Thyroid gland (tissue), 4 donors: ENCODE data around the gene DNAJC1. TPM values are rescaled to one million over a fixed set of nuclear protein-coding genes. Genes with fewer than 3 reads are reported as not detected.

Source experiments
- DNase-seq, 2 donors: peaks; one replicate each; pipeline ENCODE4 v3.0.0-alpha.2; 2019
- H3K27ac ChIP-seq, 3 donors: fragments of 200-600 bp; sonication (generic); 1 replicate in 2 of 3; 2 replicates in 1 of 3; pipeline ENCODE4 v1.5.1; 2016 to 2019; ENCODE audit warnings: mild to moderate bottlenecking in 1 of 3, moderate library complexity in 1 of 3
- H3K27me3 ChIP-seq: fragments of 200-600 bp; sonication (generic); one replicate; pipeline ENCODE4 v1.5.1; 2019
- H3K36me3 ChIP-seq, 2 donors: fragments of 200-600 bp; sonication (generic); one replicate each; pipeline ENCODE4 v1.5.1; 2016 to 2019
- H3K4me1 ChIP-seq, 2 donors: fragments of 200-600 bp; sonication (generic); one replicate each; pipeline ENCODE4 v1.5.1; 2017 to 2019
- H3K4me3 ChIP-seq, 3 donors: fragments of 200-600 bp; sonication (generic); replicated peaks in 1 of 3; 1 replicate in 2 of 3; 2 replicates in 1 of 3; pipeline ENCODE4 v1.5.1; 2016; ENCODE audit warnings: mild to moderate bottlenecking in 1 of 3
- H3K9me3 ChIP-seq: fragments of 200-600 bp; sonication (generic); one replicate; pipeline ENCODE4 v1.5.1; 2017
- CTCF ChIP-seq, 6 experiments: fragments of 200-600 bp in 3 of 6; fragments of 450-650 bp in 3 of 6; sonication (generic) in 3 of 6; IDR thresholded peaks; one replicate each; pipeline ENCODE4 v1.5.1; 2016 to 2019; ENCODE audit warnings: antibody characterized with exemption in 6 of 6, mild to moderate bottlenecking in 2 of 6, inconsistent platforms in 1 of 6, moderate library complexity in 1 of 6
- POLR2A ChIP-seq, 2 donors: fragments of 450-650 bp; IDR thresholded peaks; one replicate each; pipeline ENCODE4 v1.6.1; 2017; ENCODE audit warnings: antibody characterized with exemption in 2 of 2, mild to moderate bottlenecking in 2 of 2, moderate library complexity in 1 of 2
- WGBS, 2 donors: methylation state at CpG; one replicate each; pipeline ENCODE4 v1.1.5; 2017; 5-methylcytosine and 5-hydroxymethylcytosine counted together
- intact Hi-C: fragments of 100-400 bp; cut with DNase I; formaldehyde crosslinking; loops from one replicate; pipeline ENCODE4 v1.15.1; 2023
- total RNA-seq, 4 donors: library from RNA; depleted of rRNA; stranded (reverse); fragments of >200 nt; gene quantifications; one replicate each; pipeline ENCODE4 v1.2.3, GENCODE V29; 2016

The DNAJC1 gene
- total RNA-seq, 4 donors from 2014 or later: 73.4 to 157 (median 95.6) TPM

- Histone ChIP-seq H3K27me3 (no peaks in the 10 kb centered on the region), H3K9me3 (no peaks in the 10 kb centered on the region), H3K4me1 (peaks cover 11 to 23% of the 10 kb centered on the region in 2 donors), H3K36me3 (peaks cover 2 to 7% of the 10 kb centered on the region in 2 donors), H3K27ac (peak overlapping the region; percentile 3 to 73 (median 73)), H3K4me3 (no peak overlapping the region)
- DNase-seq: peak in 1 of 2 donors; percentile 22
- intact Hi-C loops: no loop called here
- WGBS, 2 donors: 74 to 80% methylated on average over 6 to 10 of the region's 10 CpGs
- TF ChIP-seq CTCF (IDR thresholded peaks at IDR 0.05) (no peak), POLR2A (IDR thresholded peaks at IDR 0.05) (no peak)
Observed at GRCh38 chr10:21754410-21755011, 249.0 kb downstream of the DNAJC1 start.

- Histone ChIP-seq H3K27ac (peak overlapping the region; percentile 3 to 73 (median 73)), H3K9me3 (no peaks in the 10 kb centered on the region), H3K4me1 (peaks cover 11 to 23% of the 10 kb centered on the region in 2 donors), H3K36me3 (peaks cover 0 to 2% of the 10 kb centered on the region in 2 donors), H3K4me3 (no peak overlapping the region), H3K27me3 (no peaks in the 10 kb centered on the region)
- 45 to 56% methylated on average over 18 of the region's 18 CpGs for whole genome bisulfite sequencing, 2 donors
- intact Hi-C loops: no loop called here
- DNase-seq: peak; percentile 75 to 76
- no peak for TF ChIP-seq CTCF (IDR thresholded peaks at IDR 0.05)
- TF ChIP-seq POLR2A (IDR thresholded peaks at IDR 0.05): no peak
Observed at GRCh38 chr10:21753497-21754270, 249.8 kb downstream of the DNAJC1 start.

GRCh38 chr10:21751341-21752310 is 251.9 kb downstream of the DNAJC1 start:
- no peaks in the 10 kb centered on the region for H3K27me3 ChIP-seq
- intact Hi-C loops: no loop called here
- H3K36me3 ChIP-seq: no peaks in the 10 kb centered on the region
- DNase-seq: no peak
- TF ChIP-seq POLR2A (IDR thresholded peaks at IDR 0.05) (no peak), CTCF (IDR thresholded peaks at IDR 0.05) (no peak)
- H3K4me3 ChIP-seq: no peak overlapping the region
- WGBS, 2 donors: 85 to 87% methylated on average over 25 to 26 of the region's 26 CpGs
- no peak overlapping the region for H3K27ac ChIP-seq
- no peaks in the 10 kb centered on the region for H3K9me3 ChIP-seq
- H3K4me1 ChIP-seq: peaks cover 11 to 23% of the 10 kb centered on the region in 2 donors

GRCh38 chr10:21750424-21750823 is 253.1 kb downstream of the DNAJC1 start:
- no peak overlapping the region for H3K4me3 ChIP-seq
- DNase-seq: no peak
- peaks cover 11 to 23% of the 10 kb centered on the region in 2 donors for H3K4me1 ChIP-seq
- H3K9me3 ChIP-seq: no peaks in the 10 kb centered on the region
- WGBS, 2 donors: 93 to 96% methylated on average over 12 of the region's 12 CpGs
- no peaks in the 10 kb centered on the region for H3K27me3 ChIP-seq
- intact Hi-C loops: no loop called here
- H3K27ac ChIP-seq: no peak overlapping the region
- TF ChIP-seq CTCF (IDR thresholded peaks at IDR 0.05) (no peak), POLR2A (IDR thresholded peaks at IDR 0.05) (no peak)
- no peaks in the 10 kb centered on the region for H3K36me3 ChIP-seq
